HG02884 (cell line): ENCODE data around the gene C1orf35.

Experiments used
- ATAC-seq: cut with Tn5 transposase; IDR thresholded peaks from one replicate; pipeline ENCODE4 v1.9.1; 2021; ENCODE audit warnings: mild to moderate bottlenecking, moderate library complexity; ENCODE audit not compliant: unreplicated experiment

The C1orf35 gene

GRCh38 chr1:228095938-228096337, 7.2 kb downstream of the C1orf35 start:
- no peak for ATAC-seq

GRCh38 chr1:228095161-228095560, 8.0 kb downstream of the C1orf35 start:
- ATAC-seq = no peak

- no peak for ATAC-seq
Measured at GRCh38 chr1:228094432-228095016, 8.6 kb downstream of the C1orf35 start.

GRCh38 chr1:228093050-228093906, 9.8 kb downstream of the C1orf35 start:
- no peak for ATAC-seq

- ATAC-seq = no peak
Measured at GRCh38 chr1:228092342-228093049, 10.6 kb downstream of the C1orf35 start.

- ATAC-seq = no peak
Measured at GRCh38 chr1:228091084-228091483, 12.0 kb downstream of the C1orf35 start.

GRCh38 chr1:228090613-228091081, 12.5 kb downstream of the C1orf35 start:
- ATAC-seq = no peak

GRCh38 chr1:228089519-228090380, 13.4 kb downstream of the C1orf35 start:
- ATAC-seq = peak; percentile 44

GRCh38 chr1:228088586-228089498, 14.3 kb downstream of the C1orf35 start:
- ATAC-seq = no peak

GRCh38 chr1:228087771-228088251, 15.3 kb downstream of the C1orf35 start:
- ATAC-seq = no peak

- ATAC-seq = no peak
Measured at GRCh38 chr1:228085287-228085951, 17.7 kb downstream of the C1orf35 start.

GRCh38 chr1:228084797-228085196, 18.3 kb downstream of the C1orf35 start:
- no peak for ATAC-seq

GRCh38 chr1:228084325-228084724, 18.8 kb downstream of the C1orf35 start:
- ATAC-seq = no peak

GRCh38 chr1:228083871-228084278, 19.2 kb downstream of the C1orf35 start:
- ATAC-seq = no peak

GRCh38 chr1:228082918-228083870, 19.9 kb downstream of the C1orf35 start:
- ATAC-seq = peak; percentile 7

GRCh38 chr1:228082214-228082917, 20.8 kb downstream of the C1orf35 start, which contains the start of gene ARF1:
TSS of gene ARF1 (plus strand) at chr1:228082708. CDS start at chr1:228097115, 14,407 bp downstream.
- peak; percentile 73 for ATAC-seq
